NT2/D1 (cell line): ENCODE data around the gene TTI1.
"Not testable (repeated sequence)": the region's sequence is repeated elsewhere in the genome, so short reads cannot be mapped to it uniquely, and the experiment has no call there.

Experiments used
- DNase-seq: peaks from one replicate; pipeline ENCODE4 v3.0.0-alpha.2; 2011; ENCODE audit warnings: low read depth, low spot score
- H3K27me3 ChIP-seq: 2 replicates; pipeline ENCODE4 v1.6.0; 2011; ENCODE audit warnings: mild to moderate bottlenecking; ENCODE audit not compliant: insufficient read length, insufficient read depth
- H3K36me3 ChIP-seq: 2 replicates; pipeline ENCODE4 v1.6.1; 2011; ENCODE audit warnings: mild to moderate bottlenecking, low read length, mixed read lengths; ENCODE audit not compliant: insufficient read depth, insufficient read length
- H3K4me1 ChIP-seq: 2 replicates; pipeline ENCODE4 v1.5.1; 2011; ENCODE audit not compliant: insufficient read depth, insufficient read length
- H3K4me3 ChIP-seq: 2 replicates; pipeline ENCODE4 v1.5.1; 2011; ENCODE audit warnings: low read depth; ENCODE audit not compliant: insufficient read length
- H3K9ac ChIP-seq: 2 replicates; pipeline ENCODE4 v1.6.0; 2011; ENCODE audit warnings: low read depth; ENCODE audit not compliant: insufficient read length
- H3K9me3 ChIP-seq: 2 replicates; pipeline ENCODE4 v1.5.1; 2011; ENCODE audit warnings: mild to moderate bottlenecking, low read length; ENCODE audit not compliant: insufficient read depth
- SUZ12 ChIP-seq: IDR thresholded peaks from 2 replicates; pipeline ENCODE4 v1.6.1; 2011; ENCODE audit not compliant: insufficient read length, insufficient read depth; ENCODE audit errors: extremely low read depth
- YY1 ChIP-seq: IDR thresholded peaks from 2 replicates; pipeline ENCODE4 v1.6.1; 2011; ENCODE audit not compliant: insufficient read length, insufficient read depth
- ZNF274 ChIP-seq: IDR thresholded peaks from 2 replicates; pipeline ENCODE4 v1.6.1; 2011; ENCODE audit warnings: mild to moderate bottlenecking, low read depth, low read length

TTI1 gene

DNA sequence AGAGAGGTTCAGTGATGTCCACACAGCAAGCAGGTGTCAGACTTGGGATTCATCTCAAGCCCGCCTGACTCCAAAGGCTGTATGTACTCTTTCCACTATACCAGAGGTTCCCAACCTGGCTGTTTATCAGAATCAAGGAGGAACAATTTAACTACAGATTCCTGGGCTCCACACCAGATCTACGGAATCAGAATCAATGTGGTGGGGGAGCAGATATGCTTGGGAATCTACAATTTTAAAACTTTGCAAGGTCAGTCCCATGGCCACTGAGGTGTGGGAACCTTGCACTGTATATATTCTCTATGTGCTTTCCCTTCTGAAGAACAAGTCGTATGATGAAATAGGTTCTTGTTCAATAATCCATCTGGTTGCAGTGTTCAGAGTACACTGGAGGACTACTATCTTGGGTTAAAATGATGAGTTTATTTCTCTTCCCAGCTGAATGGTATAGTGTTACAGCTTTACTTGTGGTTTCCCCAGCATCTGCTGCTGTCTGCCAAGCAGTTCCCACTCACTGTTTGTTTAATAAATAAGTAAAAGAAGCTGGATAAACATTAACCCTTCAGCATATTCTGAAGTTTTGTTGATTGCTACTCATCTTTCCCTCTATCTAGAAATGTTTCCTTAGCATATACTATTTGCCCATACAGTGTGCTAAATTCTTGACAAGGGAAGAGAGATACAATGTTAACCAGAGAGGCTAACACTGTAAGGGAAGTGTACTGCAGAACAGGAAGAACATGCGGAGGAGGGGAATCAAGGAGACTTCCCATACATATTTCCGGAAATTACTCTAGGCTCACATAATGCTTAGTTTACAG, 9.9 kb downstream of the TTI1 start:
- peaks cover 23% of the 10 kb centered on the region for H3K36me3 ChIP-seq
- no peak for DNase-seq

DNA sequence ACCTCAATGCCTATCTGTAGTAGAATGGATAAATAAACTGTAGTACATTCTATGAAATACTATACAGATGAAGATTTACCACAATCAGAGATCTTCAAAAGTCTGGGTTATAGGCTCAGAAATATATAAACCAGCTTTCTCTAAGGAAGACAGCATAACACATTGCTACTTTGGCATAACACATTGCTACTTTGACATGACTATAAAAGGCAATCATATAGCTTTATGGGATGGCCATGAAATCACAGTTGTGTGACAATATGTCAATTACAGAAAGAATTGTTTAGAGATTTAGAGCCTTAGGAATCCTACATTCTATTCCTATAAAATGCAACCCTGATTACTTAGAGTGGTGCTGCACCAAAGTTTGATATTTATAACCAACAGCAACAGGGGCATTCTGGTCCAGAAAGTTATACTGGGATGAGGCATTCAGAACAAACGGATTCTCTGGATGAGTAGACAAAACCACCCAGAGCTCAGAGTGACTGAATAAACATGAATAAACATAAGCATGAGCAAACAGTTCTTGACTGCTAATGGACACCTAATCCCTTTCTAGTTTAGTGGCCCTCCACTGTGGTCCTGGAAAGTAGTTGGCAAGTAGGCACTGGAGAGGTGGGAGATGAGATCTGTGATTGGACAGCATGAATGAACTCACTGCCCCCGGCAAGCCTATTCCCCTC, 12.0 kb downstream of the TTI1 start:
- H3K9me3 ChIP-seq = peaks cover 28% of the 10 kb centered on the region
- no peak overlapping the region for H3K9ac ChIP-seq
- TF ChIP-seq ZNF274 (no peak), SUZ12 (no peak), YY1 (no peak)
- no peak overlapping the region for H3K4me3 ChIP-seq
- H3K4me1 ChIP-seq = no peaks in the 10 kb centered on the region
- no peak for DNase-seq
- peaks cover 42% of the 10 kb centered on the region for H3K36me3 ChIP-seq
- H3K27me3 ChIP-seq = no peaks in the 10 kb centered on the region

More for the DNA sequence above, 9.9 kb downstream of the TTI1 start:
- no peak for TF ChIP-seq YY1
- TF ChIP-seq ZNF274 = no peak
- no peak for TF ChIP-seq SUZ12
- no peaks in the 10 kb centered on the region for H3K4me1 ChIP-seq
- H3K9me3 ChIP-seq = peaks cover 16% of the 10 kb centered on the region
- H3K9ac ChIP-seq = no peak overlapping the region
- no peaks in the 10 kb centered on the region for H3K27me3 ChIP-seq
- H3K4me3 ChIP-seq = no peak overlapping the region

DNA sequence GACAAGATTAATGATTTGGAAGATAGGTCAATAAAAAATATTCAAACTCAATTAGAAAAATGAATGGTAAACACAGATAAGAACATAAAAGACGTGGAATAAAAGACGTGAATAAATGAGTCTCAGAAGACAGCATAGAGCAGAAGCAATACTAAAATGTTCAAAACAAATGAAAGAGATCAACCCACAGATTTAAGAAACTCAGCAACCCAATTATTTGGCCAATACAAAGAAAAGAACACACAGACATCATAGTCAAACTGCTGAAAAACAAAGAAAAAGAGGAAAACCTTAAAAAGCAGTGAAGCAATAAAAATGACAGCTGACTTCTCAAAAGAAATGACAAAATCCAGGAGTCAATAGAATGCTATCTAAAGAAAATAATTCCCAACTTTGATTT, 14.9 kb downstream of the TTI1 start:
- DNase-seq = no peak
- H3K9me3 ChIP-seq = peaks cover 28% of the 10 kb centered on the region
- H3K9ac ChIP-seq = no peak overlapping the region
- no peaks in the 10 kb centered on the region for H3K4me1 ChIP-seq
- no peak overlapping the region for H3K4me3 ChIP-seq
- TF ChIP-seq SUZ12 = no peak
- TF ChIP-seq YY1 = no peak
- TF ChIP-seq ZNF274 = no peak
- peaks cover 60% of the 10 kb centered on the region for H3K36me3 ChIP-seq
- no peaks in the 10 kb centered on the region for H3K27me3 ChIP-seq

DNA sequence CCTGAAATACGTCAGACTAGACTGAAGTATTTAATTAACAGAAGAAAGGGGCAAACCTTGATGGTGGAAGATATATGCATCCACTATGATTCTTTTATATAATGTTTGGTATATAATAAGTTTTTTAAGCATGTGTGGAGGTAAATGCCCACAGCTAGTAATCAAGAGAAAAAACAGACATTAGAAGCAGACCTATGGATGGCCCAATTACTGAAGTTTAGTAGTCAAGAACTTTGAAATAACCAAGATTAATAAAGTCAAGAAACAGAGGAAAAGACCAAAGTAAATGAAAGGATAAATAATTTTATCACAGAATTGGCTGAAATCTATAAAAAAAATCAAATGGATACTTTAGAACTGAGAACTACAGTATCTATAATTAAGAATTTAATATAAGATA, 15.3 kb downstream of the TTI1 start:
- Histone ChIP-seq H3K27me3 (no peaks in the 10 kb centered on the region), H3K4me1 (no peaks in the 10 kb centered on the region), H3K9ac (no peak overlapping the region), H3K9me3 (peaks cover 28% of the 10 kb centered on the region), H3K36me3 (peaks cover 62% of the 10 kb centered on the region), H3K4me3 (no peak overlapping the region)
- DNase-seq = no peak
- no peak for TF ChIP-seq YY1
- TF ChIP-seq ZNF274 = no peak
- no peak for TF ChIP-seq SUZ12

DNA sequence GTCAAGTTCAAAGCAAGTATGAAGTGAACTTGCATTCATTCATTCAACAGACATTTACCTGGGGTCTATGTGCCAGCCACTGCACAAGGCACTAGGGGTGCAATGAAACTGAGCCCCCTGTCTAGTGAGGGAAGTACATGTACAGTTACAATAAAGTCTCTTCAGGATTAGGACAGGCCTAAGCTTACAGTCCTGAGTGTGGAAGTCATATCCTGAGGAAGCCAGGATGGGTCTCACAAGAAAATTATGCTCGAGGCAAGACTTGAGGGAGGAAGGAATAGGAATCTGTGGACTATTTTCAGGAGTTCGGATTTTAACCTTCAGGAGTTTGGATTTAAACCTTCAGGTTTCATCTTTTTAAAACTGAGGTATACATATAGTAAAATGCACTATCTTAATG, 19.4 kb downstream of the TTI1 start:
- Histone ChIP-seq H3K9me3 (peaks cover 17% of the 10 kb centered on the region), H3K9ac (no peak overlapping the region), H3K4me1 (no peaks in the 10 kb centered on the region), H3K27me3 (no peaks in the 10 kb centered on the region), H3K4me3 (no peak overlapping the region), H3K36me3 (peaks cover 91% of the 10 kb centered on the region)
- no peak for TF ChIP-seq SUZ12
- no peak for TF ChIP-seq YY1
- no peak for TF ChIP-seq ZNF274
- DNase-seq = no peak

DNA sequence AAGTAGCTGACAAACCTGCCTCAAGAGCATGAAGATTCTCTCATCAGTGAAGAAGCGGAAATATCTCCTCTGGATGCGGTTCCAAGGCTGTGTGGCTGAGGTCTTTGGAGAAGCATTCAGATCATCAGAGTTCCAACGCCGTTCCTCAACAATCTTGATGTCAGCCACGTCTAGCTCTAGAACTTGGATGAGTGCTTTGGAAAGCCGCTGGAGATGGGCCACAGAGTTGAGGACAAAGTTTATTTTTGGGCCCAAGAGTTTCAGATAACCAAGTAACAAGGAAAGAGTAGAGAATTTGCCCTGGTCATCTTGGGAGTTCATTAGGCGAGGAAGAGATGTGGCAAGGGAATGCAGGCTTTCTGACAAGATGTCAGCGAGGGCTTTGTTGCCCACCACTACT, 20.9 kb downstream of the TTI1 start:
- Histone ChIP-seq H3K4me1 (no peaks in the 10 kb centered on the region), H3K36me3 (peaks cover 85% of the 10 kb centered on the region), H3K27me3 (no peaks in the 10 kb centered on the region), H3K9ac (no peak overlapping the region), H3K4me3 (no peak overlapping the region), H3K9me3 (peaks cover 2% of the 10 kb centered on the region; the same call in 1 of the 2 replicates)
- no peak for DNase-seq
- no peak for TF ChIP-seq YY1
- TF ChIP-seq ZNF274 = no peak
- TF ChIP-seq SUZ12 = no peak

DNA sequence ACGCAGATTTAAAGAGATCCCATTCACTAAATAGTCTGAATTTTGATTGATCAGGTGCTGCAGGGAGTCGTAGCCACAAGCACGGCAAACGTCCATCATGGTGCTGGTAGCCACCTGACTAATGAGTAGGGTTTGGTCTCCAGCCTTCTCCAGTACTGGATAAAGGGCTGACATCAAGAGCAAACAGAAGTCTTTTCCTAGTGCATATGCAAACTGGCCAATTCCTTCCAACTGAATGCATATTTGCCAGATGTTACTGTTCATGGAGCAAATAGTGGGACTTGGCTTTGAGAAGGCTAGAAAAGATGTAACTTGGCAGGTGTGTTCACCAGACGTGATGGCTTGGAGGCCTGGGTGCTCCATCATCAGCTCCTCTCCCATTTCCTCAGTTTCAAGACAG, 21.6 kb downstream of the TTI1 start:
- TF ChIP-seq ZNF274 = no peak
- no peak for TF ChIP-seq YY1
- Histone ChIP-seq H3K4me3 (no peak overlapping the region), H3K36me3 (peaks cover 84% of the 10 kb centered on the region), H3K27me3 (no peaks in the 10 kb centered on the region), H3K4me1 (no peaks in the 10 kb centered on the region), H3K9ac (no peak overlapping the region), H3K9me3 (no peaks in the 10 kb centered on the region)
- no peak for DNase-seq

DNA sequence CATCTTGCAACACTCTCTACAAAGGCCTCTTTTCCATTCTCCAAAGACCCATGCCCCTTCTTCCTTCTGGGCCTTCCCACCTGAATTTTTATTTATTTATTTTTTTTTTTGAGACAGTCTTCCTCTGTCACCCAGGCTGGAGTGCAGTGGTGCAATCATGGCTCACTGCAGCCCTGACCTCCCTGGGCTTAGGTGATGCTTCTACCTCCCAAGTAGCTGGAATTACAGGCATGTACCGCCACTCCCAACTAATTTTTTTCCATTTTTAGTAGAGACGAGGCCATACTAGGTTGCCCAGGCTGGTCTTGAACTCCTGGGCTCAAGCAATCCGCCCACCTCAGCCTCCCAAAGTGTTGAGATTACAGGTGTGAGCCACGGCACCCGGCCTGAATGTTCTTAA, 23.8 kb downstream of the TTI1 start:
- not testable (repeated sequence) for H3K9me3 ChIP-seq, H3K4me3 ChIP-seq, H3K27me3 ChIP-seq, H3K4me1 ChIP-seq, H3K9ac ChIP-seq, DNase-seq
- H3K36me3 ChIP-seq = peaks cover 78% of the 10 kb centered on the region
